BLaER1 treated with 17β-estradiol and CSF1 and Interleukin-3, amounts not matched to agents 10 nM and 100 nM (cell line): Measurements from ENCODE around the gene NRSN1.

Source experiments
- H3K27ac ChIP-seq, 11 experiments: shearing (Covaris generic); formaldehyde crosslinking; 2 replicates each; pipeline ENCODE4 v1.8.1; 2022
- H3K27me3 ChIP-seq, 11 experiments: shearing (Covaris generic); formaldehyde crosslinking; 2 replicates each; pipeline ENCODE4 v1.8.1; 2022
- H3K36me3 ChIP-seq, 11 experiments: shearing (Covaris generic); formaldehyde crosslinking; 2 replicates each; pipeline ENCODE4 v1.8.1; 2022
- H3K4me1 ChIP-seq, 10 experiments: shearing (Covaris generic); formaldehyde crosslinking; 2 replicates each; pipeline ENCODE4 v1.8.1; 2022
- H3K4me2 ChIP-seq, 11 experiments: shearing (Covaris generic); formaldehyde crosslinking; 2 replicates each; pipeline ENCODE4 v1.8.1; 2022
- H3K4me3 ChIP-seq, 10 experiments: shearing (Covaris generic); formaldehyde crosslinking; 2 replicates each; pipeline ENCODE4 v1.8.1; 2022
- H3K9ac ChIP-seq, 11 experiments: shearing (Covaris generic); formaldehyde crosslinking; 2 replicates each; pipeline ENCODE4 v1.8.1; 2022
- H3K9me3 ChIP-seq, 11 experiments: shearing (Covaris generic); formaldehyde crosslinking; replicated peaks in 1 of 11; 2 replicates each; pipeline ENCODE4 v1.8.1; 2022
- H4K20me1 ChIP-seq, 11 experiments: shearing (Covaris generic); formaldehyde crosslinking; 2 replicates each; pipeline ENCODE4 v1.8.1; 2022
- Cebpa-rat ChIP-seq, 11 experiments: shearing (Covaris generic); IDR thresholded peaks; 2 replicates each; pipeline ENCODE4 v1.8.1; 2022

Gene NRSN1, protein sequence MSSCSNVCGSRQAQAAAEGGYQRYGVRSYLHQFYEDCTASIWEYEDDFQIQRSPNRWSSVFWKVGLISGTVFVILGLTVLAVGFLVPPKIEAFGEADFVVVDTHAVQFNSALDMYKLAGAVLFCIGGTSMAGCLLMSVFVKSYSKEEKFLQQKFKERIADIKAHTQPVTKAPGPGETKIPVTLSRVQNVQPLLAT

DNA sequence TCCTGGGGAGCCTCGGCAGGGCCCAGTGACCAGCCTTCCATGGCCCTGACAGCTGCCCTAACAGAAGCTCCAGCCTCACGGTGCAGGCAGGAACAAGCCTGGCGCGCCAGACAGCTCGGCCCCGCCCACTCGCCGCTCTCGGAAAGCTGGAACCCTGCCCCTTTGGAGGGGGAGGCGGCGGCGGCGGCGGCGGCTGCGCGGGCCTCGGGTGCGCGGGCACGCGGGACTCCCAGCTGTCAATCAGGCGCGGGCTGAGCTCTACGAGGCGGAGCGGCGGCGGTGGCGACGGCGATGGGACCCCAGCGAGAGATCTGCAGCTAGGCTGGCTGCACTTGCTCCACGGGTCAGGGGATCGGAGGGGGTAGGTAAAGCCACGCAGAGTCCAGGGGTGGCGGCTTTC lies at the start of gene NRSN1:
Gene NRSN1, plus strand, starts transcription at position 236 of the 400 bp plus-strand sequence. CDS start 8,113 bp downstream, outside the sequence.
- Histone ChIP-seq H3K27ac (no peak within 1 kb of the TSS), H3K4me3 (no peak within 1 kb of the TSS), H3K4me2 (no peak within 1 kb of the TSS), H4K20me1 (no peaks in the 10 kb centered on the region), H3K27me3 (no peaks in the 10 kb centered on the region), H3K9ac (no peak within 1 kb of the TSS), H3K36me3 (no peaks in the 10 kb centered on the region), H3K9me3 (no peaks in the 10 kb centered on the region), H3K4me1 (no peaks in the 10 kb centered on the region)
- no peak for TF ChIP-seq Cebpa-rat (IDR thresholded peaks at IDR 0.05)

DNA sequence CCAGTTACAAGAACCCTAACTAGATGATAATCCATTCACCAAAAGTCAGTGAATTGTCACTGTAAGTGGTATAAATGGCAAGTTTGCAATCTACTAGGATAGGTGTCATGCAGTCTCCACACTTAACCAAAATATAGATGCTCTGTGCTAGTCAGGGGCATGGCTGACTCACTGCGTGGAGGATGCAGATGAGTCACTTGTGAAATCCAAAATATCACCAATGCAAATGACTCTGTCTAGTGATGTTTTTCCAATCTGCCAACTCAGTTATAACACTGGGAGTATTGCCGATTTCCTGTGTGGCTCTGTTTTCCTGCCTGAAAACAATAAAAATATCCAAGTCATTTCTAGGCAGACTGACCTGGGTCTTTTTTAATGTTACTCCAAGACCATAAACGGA lies 47.8 kb upstream of the NRSN1 start:
- H3K4me3 ChIP-seq: no peak overlapping the region
- H4K20me1 ChIP-seq: no peaks in the 10 kb centered on the region
- no peaks in the 10 kb centered on the region for H3K36me3 ChIP-seq
- H3K27me3 ChIP-seq: no peaks in the 10 kb centered on the region
- no peak overlapping the region for H3K9ac ChIP-seq
- H3K4me1 ChIP-seq: peaks cover 0 to 3% (median 0%) of the 10 kb centered on the region in 10 experiments; a peak in 1 of 20 replicates
- 0 out of 22 replicates have a peak, but pooled peaks cover 0 to 4% (median 0%) of the 10 kb centered on the region in 11 experiments for H3K9me3 ChIP-seq
- no peak overlapping the region for H3K27ac ChIP-seq
- H3K4me2 ChIP-seq: no peak overlapping the region
- no peak for TF ChIP-seq Cebpa-rat (IDR thresholded peaks at IDR 0.05)

DNA sequence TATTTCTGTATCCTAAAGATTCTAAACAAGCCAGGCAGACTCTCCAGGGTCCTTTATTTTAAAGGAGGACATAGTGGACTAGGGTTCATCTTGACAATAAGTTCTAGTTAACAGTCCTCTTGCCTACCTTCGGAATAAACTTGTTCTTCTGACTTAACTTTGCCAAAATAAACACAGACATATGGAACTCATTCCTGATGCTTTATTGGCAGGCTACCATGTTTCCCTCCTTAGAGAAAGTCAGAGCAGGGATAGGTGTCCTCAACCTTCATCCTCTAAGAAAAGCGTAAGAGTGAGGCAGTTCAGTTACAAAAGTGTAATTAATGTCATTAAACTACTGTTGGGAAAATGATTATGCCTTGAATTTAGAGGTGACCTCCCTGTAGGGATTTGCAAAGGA lies 46.9 kb upstream of the NRSN1 start:
- Histone ChIP-seq H3K4me3 (no peak overlapping the region), H3K9me3 (0 out of 22 replicates have a peak, but pooled peaks cover 0 to 4% (median 0%) of the 10 kb centered on the region in 11 experiments), H3K27me3 (no peaks in the 10 kb centered on the region), H4K20me1 (no peaks in the 10 kb centered on the region), H3K36me3 (no peaks in the 10 kb centered on the region), H3K4me2 (no peak overlapping the region), H3K9ac (no peak overlapping the region), H3K27ac (no peak overlapping the region), H3K4me1 (peaks cover 0 to 3% (median 0%) of the 10 kb centered on the region in 10 experiments; a peak in 1 of 20 replicates)
- no peak for TF ChIP-seq Cebpa-rat (IDR thresholded peaks at IDR 0.05)

DNA sequence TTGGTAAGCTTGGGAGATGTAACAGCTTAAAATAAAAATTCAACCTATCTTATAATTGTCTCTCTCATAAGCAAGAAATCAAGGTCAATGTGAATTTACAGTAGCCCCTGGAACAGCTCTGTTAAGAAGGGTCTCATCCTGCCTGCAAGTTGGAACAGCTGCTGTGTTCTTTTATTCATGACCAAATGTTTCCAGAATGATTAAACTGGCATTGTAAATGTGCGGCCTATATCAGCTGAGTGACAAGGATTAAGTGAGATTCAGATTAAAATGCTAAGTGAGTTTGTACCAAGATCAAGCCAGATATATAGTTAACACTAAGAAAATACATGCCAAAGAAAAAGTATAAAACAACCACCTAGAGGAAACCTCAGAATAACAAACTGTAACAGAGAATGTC lies 45.3 kb upstream of the NRSN1 start:
- Histone ChIP-seq H3K4me1 (peaks cover 0 to 3% (median 0%) of the 10 kb centered on the region in 10 experiments; a peak in 1 of 20 replicates), H3K27me3 (no peaks in the 10 kb centered on the region), H4K20me1 (no peaks in the 10 kb centered on the region), H3K4me3 (no peak overlapping the region), H3K4me2 (no peak overlapping the region), H3K36me3 (no peaks in the 10 kb centered on the region), H3K9ac (no peak overlapping the region), H3K9me3 (0 out of 22 replicates have a peak, but pooled peaks cover 0 to 4% (median 0%) of the 10 kb centered on the region in 11 experiments), H3K27ac (no peak overlapping the region)
- TF ChIP-seq Cebpa-rat (IDR thresholded peaks at IDR 0.05): no peak

DNA sequence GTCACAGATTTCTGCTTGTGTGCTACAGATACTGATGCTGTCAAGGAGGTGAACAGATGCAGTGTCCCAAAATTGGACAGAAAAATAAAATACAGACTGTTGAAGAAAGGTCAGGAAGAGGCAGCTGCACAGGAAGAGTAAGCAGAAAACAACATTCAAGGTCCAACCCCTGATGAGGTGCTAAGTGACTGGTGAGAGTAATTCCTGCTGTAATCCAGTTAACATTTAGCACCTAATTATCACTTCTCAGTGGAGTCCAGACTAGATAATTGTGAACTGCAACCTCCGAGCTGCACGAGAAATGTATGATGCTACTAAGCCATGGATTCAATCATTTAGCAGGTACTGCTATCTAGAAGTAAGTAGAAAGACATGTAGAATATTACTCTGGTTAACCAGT lies 36.3 kb upstream of the NRSN1 start:
- Histone ChIP-seq H3K27me3 (no peaks in the 10 kb centered on the region), H3K9me3 (no peaks in the 10 kb centered on the region), H3K9ac (no peak overlapping the region), H3K36me3 (no peaks in the 10 kb centered on the region), H3K4me3 (no peak overlapping the region), H3K4me2 (no peak overlapping the region), H4K20me1 (no peaks in the 10 kb centered on the region), H3K4me1 (no peaks in the 10 kb centered on the region), H3K27ac (no peak overlapping the region)
- TF ChIP-seq Cebpa-rat (IDR thresholded peaks at IDR 0.05): no peak

DNA sequence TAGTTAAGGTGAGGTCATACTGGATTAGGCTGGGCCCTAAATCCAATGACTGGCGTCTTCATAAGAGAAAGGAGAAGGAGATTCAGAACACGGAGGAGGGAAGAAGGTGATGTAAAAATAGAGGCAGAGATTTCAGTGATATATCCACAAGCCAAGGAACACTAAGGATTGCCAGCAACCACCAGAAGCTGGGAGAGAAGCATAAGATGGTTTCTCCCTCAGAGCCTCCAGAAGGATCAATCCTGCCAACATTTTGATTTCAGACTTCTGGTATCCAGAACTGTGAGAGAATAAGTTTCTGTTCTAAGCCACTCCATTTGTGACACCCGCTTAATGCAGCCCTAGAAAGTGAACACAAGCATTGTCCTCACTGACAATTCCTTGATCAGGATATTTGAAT lies 33.6 kb upstream of the NRSN1 start:
- no peak overlapping the region for H3K4me3 ChIP-seq
- no peak overlapping the region for H3K27ac ChIP-seq
- no peaks in the 10 kb centered on the region for H3K9me3 ChIP-seq
- H3K4me1 ChIP-seq: no peaks in the 10 kb centered on the region
- H4K20me1 ChIP-seq: no peaks in the 10 kb centered on the region
- no peaks in the 10 kb centered on the region for H3K36me3 ChIP-seq
- H3K9ac ChIP-seq: no peak overlapping the region
- H3K27me3 ChIP-seq: no peaks in the 10 kb centered on the region
- TF ChIP-seq Cebpa-rat (IDR thresholded peaks at IDR 0.05): no peak
- no peak overlapping the region for H3K4me2 ChIP-seq

DNA sequence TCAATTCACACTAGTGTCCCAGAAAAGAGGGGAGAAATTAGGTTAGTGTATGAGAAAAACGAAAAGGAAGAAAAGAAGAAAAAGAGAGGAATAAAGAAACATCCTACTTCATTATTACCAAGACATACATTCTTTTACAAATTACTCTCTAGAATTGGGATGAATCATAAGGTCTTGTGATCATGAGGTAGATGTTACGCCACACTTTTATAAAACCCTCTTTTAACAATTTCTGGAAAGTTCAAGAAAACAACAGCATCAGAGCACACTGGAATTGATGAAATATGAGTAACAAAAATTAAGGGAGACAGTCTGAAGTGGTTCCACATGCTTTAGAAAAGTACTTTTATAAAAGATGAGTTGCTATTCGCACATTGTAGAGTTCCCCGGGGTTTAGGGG lies 32.6 kb upstream of the NRSN1 start:
- Histone ChIP-seq H3K4me1 (no peaks in the 10 kb centered on the region), H3K27me3 (no peaks in the 10 kb centered on the region), H3K36me3 (no peaks in the 10 kb centered on the region), H3K9me3 (no peaks in the 10 kb centered on the region), H4K20me1 (no peaks in the 10 kb centered on the region), H3K4me2 (no peak overlapping the region), H3K9ac (no peak overlapping the region), H3K4me3 (no peak overlapping the region), H3K27ac (no peak overlapping the region)
- TF ChIP-seq Cebpa-rat (IDR thresholded peaks at IDR 0.05): no peak

DNA sequence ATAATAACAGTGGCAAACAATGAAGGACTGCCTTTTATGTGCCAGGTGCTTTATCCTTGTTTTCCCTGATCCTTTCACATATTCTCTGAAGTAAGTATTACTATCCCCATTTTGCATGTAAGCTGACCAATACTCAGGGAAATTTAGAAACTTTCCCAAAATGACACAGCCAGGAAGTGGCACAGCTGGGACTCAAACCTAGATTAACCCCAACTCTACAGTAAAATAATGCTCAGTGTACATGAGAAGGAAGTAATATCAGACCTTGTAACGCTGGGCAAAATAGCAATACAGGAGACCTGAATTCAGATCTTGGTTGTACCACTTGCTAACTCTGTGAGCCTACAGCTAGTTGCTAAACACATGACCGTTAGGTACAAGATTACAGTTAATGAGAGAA lies 26.8 kb upstream of the NRSN1 start:
- Histone ChIP-seq H3K9me3 (no peaks in the 10 kb centered on the region), H3K4me3 (no peak overlapping the region), H3K4me2 (no peak overlapping the region), H3K27ac (no peak overlapping the region), H4K20me1 (no peaks in the 10 kb centered on the region), H3K4me1 (peaks cover 0 to 7% (median 0%) of the 10 kb centered on the region in 10 experiments; a peak in 1 of 20 replicates), H3K9ac (no peak overlapping the region), H3K27me3 (no peaks in the 10 kb centered on the region), H3K36me3 (no peaks in the 10 kb centered on the region)
- no peak for TF ChIP-seq Cebpa-rat (IDR thresholded peaks at IDR 0.05)

DNA sequence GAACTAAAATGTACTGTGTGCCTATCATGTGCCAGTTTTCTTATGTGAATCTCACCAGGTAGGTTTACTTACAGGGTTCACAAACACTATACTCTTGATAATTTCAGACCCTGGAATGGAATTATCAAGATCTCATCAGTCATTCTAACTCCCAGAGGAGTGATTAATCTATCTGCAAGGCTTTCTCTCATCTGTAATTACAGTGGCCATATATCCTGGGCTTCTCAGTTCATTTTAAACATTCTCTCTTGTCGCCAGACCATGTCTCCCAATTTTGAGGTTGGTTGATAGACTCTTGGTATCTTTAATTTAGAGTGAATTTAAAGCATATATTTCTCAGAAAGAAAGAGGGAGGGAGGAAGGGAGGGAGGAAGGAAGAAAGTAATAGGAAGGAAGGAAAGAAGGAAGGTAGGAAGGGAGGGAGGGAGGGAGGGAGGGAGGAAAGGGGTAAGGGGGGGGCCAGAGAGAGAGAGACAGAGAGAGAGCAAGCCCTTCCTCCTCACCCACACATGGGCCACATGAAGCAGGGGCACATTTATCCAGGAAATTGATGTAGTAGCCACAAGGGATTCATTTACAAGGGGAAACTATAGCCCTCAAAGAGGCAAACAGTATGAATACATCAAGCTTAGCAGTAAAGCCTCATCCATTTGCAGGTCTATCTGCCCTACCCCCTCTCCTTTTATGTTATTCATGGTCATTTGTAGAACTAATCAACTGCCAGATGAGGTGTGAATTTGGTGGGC lies 25.8 kb upstream of the NRSN1 start:
- Histone ChIP-seq H3K9ac (no peak overlapping the region), H3K4me1 (peaks cover 0 to 7% (median 0%) of the 10 kb centered on the region in 10 experiments; a peak in 1 of 20 replicates), H3K27me3 (no peaks in the 10 kb centered on the region), H3K27ac (no peak overlapping the region), H3K4me2 (peak overlapping the region in 1 of 11 experiments; percentile 32; a peak in 2 of 22 replicates), H3K9me3 (no peaks in the 10 kb centered on the region), H3K36me3 (no peaks in the 10 kb centered on the region), H3K4me3 (no peak overlapping the region), H4K20me1 (no peaks in the 10 kb centered on the region)
- TF ChIP-seq Cebpa-rat (IDR thresholded peaks at IDR 0.05): no peak
